HL-60 (cell line): Measurements from ENCODE around the gene FAM89B.

ENCODE experiments used
- DNase-seq, 2 experiments: peaks; one replicate each; pipeline ENCODE4 v3.0.0-alpha.2; 2010 to 2020; ENCODE audit warnings: low read depth in 1 of 2, low spot score in 1 of 2
- H3K27ac ChIP-seq: fragments of 250-450 bp; sonication (Bioruptor Pico); replicated peaks from 2 replicates; pipeline ENCODE4 v1.5.1; 2020; ENCODE audit warnings: mild to moderate bottlenecking, moderate library complexity
- H3K27me3 ChIP-seq: fragments of 250-450 bp; sonication (Bioruptor Pico); 2 replicates; pipeline ENCODE4 v1.5.1; 2021; ENCODE audit warnings: mild to moderate bottlenecking, moderate library complexity; ENCODE audit not compliant: insufficient read depth, poor library complexity, severe bottlenecking
- H3K4me3 ChIP-seq: replicated peaks from 2 replicates; pipeline ENCODE4 v1.5.1; 2011; ENCODE audit warnings: mild to moderate bottlenecking, control low read depth, low read length; ENCODE audit not compliant: insufficient read depth
- CTCF ChIP-seq: IDR thresholded peaks from one replicate; pipeline ENCODE4 v1.5.1; 2011; ENCODE audit warnings: low read length, control low read depth, inconsistent platforms; ENCODE audit not compliant: insufficient read depth
- GABPA ChIP-seq: IDR thresholded peaks from 2 replicates; pipeline ENCODE4 v1.6.1; 2012; ENCODE audit warnings: low read depth
- POLR2AphosphoS5 ChIP-seq: IDR thresholded peaks from 2 replicates; pipeline ENCODE4 v1.6.1; 2012; ENCODE audit warnings: low read depth
- REST ChIP-seq: IDR thresholded peaks from 2 replicates; pipeline ENCODE4 v1.6.1; 2012; ENCODE audit warnings: low read depth; ENCODE audit not compliant: insufficient replicate concordance
- SPI1 ChIP-seq: IDR thresholded peaks from 2 replicates; pipeline ENCODE4 v1.6.1; 2012; ENCODE audit warnings: low read depth, mild to moderate bottlenecking, borderline replicate concordance

FAM89B gene

GRCh38 chr11:65542738-65543390 lies 29.5 kb upstream of the FAM89B start:
- no peak for TF ChIP-seq CTCF
- TF ChIP-seq REST: no peak
- TF ChIP-seq POLR2AphosphoS5: no peak
- no peak for TF ChIP-seq SPI1
- no peak for TF ChIP-seq GABPA
- no peak for DNase-seq
- H3K4me3 ChIP-seq: no peak overlapping the region
- H3K27ac ChIP-seq: no peak overlapping the region
- no peaks in the 10 kb centered on the region for H3K27me3 ChIP-seq

GRCh38 chr11:65545853-65546216 lies 26.5 kb upstream of the FAM89B start:
- no peak for TF ChIP-seq GABPA
- TF ChIP-seq SPI1: no peak
- TF ChIP-seq REST: no peak
- no peak for TF ChIP-seq POLR2AphosphoS5
- TF ChIP-seq CTCF: no peak
- Histone ChIP-seq H3K4me3 (no peak overlapping the region), H3K27me3 (no peaks in the 10 kb centered on the region), H3K27ac (no peak overlapping the region; the same call in 1 of the 2 replicates)
- no peak for DNase-seq

GRCh38 chr11:65546217-65546958 lies 25.9 kb upstream of the FAM89B start:
- TF ChIP-seq GABPA: peak; percentile 41; the same call in 1 of the 2 replicates
- TF ChIP-seq SPI1: no peak
- TF ChIP-seq POLR2AphosphoS5: peak; percentile 31; the same call in 1 of the 2 replicates
- no peak for TF ChIP-seq REST
- TF ChIP-seq CTCF: no peak
- H3K4me3 ChIP-seq: peak overlapping the region; percentile 61
- peak overlapping the region; percentile 14; the same call in 1 of the 2 replicates for H3K27ac ChIP-seq
- DNase-seq: peak; percentile 85 to 93
- no peaks in the 10 kb centered on the region for H3K27me3 ChIP-seq
